ENCODE results near the gene SLC7A4. TPM values are rescaled to one million over a fixed set of nuclear protein-coding genes. Genes with fewer than 3 reads are reported as not detected.

Gene SLC7A4
- polyA plus RNA-seq, 4 donors, result 0.27 to 40.2 (median 2.3) TPM; not detected in 1

DNA sequence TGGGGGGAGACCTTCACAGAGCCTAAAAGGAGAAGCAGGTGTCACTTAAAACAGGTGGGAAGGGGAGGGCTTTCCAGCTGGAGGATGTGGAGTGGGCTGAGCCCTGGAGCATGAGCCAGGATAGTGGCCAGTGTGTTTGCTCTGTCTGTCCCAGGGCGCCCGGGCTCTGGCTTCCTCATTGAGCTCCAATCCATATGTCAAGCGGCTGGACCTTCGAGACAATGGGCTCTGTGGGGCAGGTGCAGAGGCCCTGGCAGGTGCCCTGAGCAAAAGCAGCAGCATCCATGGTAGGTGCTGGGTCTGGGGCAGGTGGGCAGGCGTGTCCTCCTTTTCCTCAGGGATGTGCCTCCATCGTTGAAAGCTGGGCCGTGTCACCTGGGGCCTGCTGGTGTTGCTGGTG, 15.4 kb upstream of the SLC7A4 start:
- Histone ChIP-seq H3K4me1 (ENCODE audit: control insufficient read depth in 3 of 3, insufficient read depth in 2 of 3, low read depth in 1 of 3, low read length in 2 of 3) (peaks cover 0 to 29% (median 2%) of the 10 kb centered on the region in 3 donors), H3K4me3 (ENCODE audit: low read depth in 1 of 3, low read length in 3 of 3) (no peak overlapping the region), H3K27ac (ENCODE audit: low read depth in 1 of 3, low read length in 2 of 3) (no peak overlapping the region), H3K36me3 (ENCODE audit: control insufficient read depth in 3 of 3, insufficient read depth in 2 of 3, low read depth in 1 of 3, low read length in 3 of 3) (no peaks in the 10 kb centered on the region), H3K9me3 (ENCODE audit: control insufficient read depth in 2 of 2, insufficient read depth in 1 of 2, low read depth in 1 of 2, low read length in 1 of 2) (no peaks in the 10 kb centered on the region), H3K27me3 (ENCODE audit: control insufficient read depth in 3 of 3, insufficient read depth in 3 of 3, low read length in 3 of 3) (peaks cover 0 to 17% (median 0%) of the 10 kb centered on the region in 3 donors)
- no peak for DNase-seq
- WGBS, 3 donors, result 61 to 74% (median 65%) methylated on average over 5 to 7 of the region's 7 CpGs
- no peak for FAIRE-seq

DNA sequence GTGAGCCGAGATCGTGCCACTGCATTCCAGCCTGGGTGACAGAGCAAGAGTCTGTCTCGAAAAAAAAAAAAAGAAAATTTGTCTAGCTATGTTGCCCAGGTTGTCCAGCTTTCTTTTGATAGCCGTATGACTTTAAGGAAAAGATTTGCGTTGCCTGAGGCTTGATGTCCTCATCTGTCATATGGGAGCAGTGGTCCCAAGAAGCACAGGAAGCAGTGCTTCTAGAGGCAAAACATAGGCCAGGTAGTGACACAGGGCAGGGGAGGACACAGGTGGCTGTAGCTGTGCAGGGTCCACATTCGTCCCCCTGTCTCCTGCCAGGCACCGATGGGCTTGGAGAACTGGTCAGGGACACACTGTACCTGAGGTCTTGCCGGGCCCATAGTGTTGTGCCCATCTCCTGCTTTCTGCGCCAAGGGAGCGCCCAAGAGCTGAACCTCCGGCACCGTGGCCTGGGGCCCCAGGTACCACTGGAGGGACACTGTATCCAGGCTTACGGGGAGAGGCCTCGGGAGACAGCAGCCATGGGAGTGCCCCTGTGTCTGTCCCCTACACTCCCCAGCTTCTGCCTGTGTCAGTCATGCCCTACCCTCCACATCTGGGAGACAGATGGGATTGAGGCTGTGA, 14.8 kb upstream of the SLC7A4 start:
- peaks cover 0 to 17% (median 0%) of the 10 kb centered on the region in 3 donors for H3K27me3 ChIP-seq (ENCODE audit: control insufficient read depth in 3 of 3, insufficient read depth in 3 of 3, low read length in 3 of 3)
- H3K4me3 ChIP-seq (ENCODE audit: low read depth in 1 of 3, low read length in 3 of 3), result no peak overlapping the region
- H3K36me3 ChIP-seq (ENCODE audit: control insufficient read depth in 3 of 3, insufficient read depth in 2 of 3, low read depth in 1 of 3, low read length in 3 of 3), result no peaks in the 10 kb centered on the region
- FAIRE-seq (no peak), DNase-seq (no peak)
- WGBS, 3 donors, result 82 to 87% (median 82%) methylated on average over 14 of the region's 14 CpGs
- no peaks in the 10 kb centered on the region for H3K9me3 ChIP-seq (ENCODE audit: control insufficient read depth in 2 of 2, insufficient read depth in 1 of 2, low read depth in 1 of 2, low read length in 1 of 2)
- H3K27ac ChIP-seq (ENCODE audit: low read depth in 1 of 3, low read length in 2 of 3), result no peak overlapping the region
- H3K4me1 ChIP-seq (ENCODE audit: control insufficient read depth in 3 of 3, insufficient read depth in 2 of 3, low read depth in 1 of 3, low read length in 2 of 3), result peaks cover 0 to 29% (median 2%) of the 10 kb centered on the region in 3 donors

GRCh38 chr22:21045585-21046294, 13.4 kb upstream of the SLC7A4 start, which contains the start of gene LRRC74B:
LRRC74B (plus strand) TSS chr22:21045946; CDS start chr22:21045987, 41 bp downstream.
- DNase-seq (peak; percentile 80 to 90), FAIRE-seq (no peak)
- peak within 1 kb of the TSS in 1 of 3 donors; percentile 22 for H3K27ac ChIP-seq (ENCODE audit: low read depth in 1 of 3, low read length in 2 of 3)
- peaks cover 0 to 17% (median 0%) of the 10 kb centered on the region in 3 donors for H3K27me3 ChIP-seq (ENCODE audit: control insufficient read depth in 3 of 3, insufficient read depth in 3 of 3, low read length in 3 of 3)
- no peaks in the 10 kb centered on the region for H3K9me3 ChIP-seq (ENCODE audit: control insufficient read depth in 2 of 2, insufficient read depth in 1 of 2, low read depth in 1 of 2, low read length in 1 of 2)
- 7 to 11% (median 11%) methylated on average over 44 to 47 of the region's 47 CpGs for WGBS, 3 donors
- H3K36me3 ChIP-seq (ENCODE audit: control insufficient read depth in 3 of 3, insufficient read depth in 2 of 3, low read depth in 1 of 3, low read length in 3 of 3), result no peaks in the 10 kb centered on the region
- peak within 1 kb of the TSS in 1 of 3 donors; percentile 44 for H3K4me3 ChIP-seq (ENCODE audit: low read depth in 1 of 3, low read length in 3 of 3)
- H3K4me1 ChIP-seq (ENCODE audit: control insufficient read depth in 3 of 3, insufficient read depth in 2 of 3, low read depth in 1 of 3, low read length in 2 of 3), result peaks cover 0 to 29% (median 2%) of the 10 kb centered on the region in 3 donors

DNA sequence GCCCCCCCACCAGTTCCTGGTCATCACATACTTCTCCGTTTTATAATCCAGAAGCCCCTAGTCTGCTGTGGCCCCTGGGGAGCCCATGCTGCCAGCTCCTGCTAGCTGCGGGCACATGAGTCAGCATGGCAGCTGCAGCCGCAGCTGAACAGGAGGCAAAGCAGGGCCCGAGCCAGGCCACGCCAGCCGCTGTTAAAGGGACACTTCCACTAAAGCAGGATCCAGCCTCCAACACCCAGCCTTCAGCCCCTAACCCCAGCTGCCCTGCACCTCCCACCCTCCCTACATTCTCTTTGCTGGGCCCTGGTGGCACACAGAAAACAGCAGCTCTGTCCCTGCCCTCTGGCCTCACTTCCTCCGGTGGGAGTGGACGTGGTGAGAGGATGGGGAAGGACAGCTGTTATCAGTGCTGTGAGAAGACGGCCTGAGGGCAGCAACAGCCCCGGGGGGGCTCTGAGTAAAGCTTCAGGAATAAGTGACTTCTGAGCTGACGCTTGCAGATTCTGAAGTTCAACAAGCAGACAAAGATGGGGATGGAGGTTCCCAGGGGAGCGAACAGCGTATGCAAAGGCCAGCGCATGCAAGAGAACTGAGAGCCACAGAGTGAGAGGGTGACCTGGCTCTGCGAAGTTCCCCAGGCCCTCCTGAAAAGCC, 12.7 kb upstream of the SLC7A4 start:
- H3K36me3 ChIP-seq (ENCODE audit: control insufficient read depth in 3 of 3, insufficient read depth in 2 of 3, low read depth in 1 of 3, low read length in 3 of 3), result no peaks in the 10 kb centered on the region
- FAIRE-seq, result no peak
- no peak overlapping the region for H3K27ac ChIP-seq (ENCODE audit: low read depth in 1 of 3, low read length in 2 of 3)
- DNase-seq, result peak in 1 of 2 donors; percentile 19
- peaks cover 0 to 17% (median 0%) of the 10 kb centered on the region in 3 donors for H3K27me3 ChIP-seq (ENCODE audit: control insufficient read depth in 3 of 3, insufficient read depth in 3 of 3, low read length in 3 of 3)
- 6 to 15% (median 11%) methylated on average over 15 of the region's 15 CpGs for WGBS, 3 donors
- H3K4me1 ChIP-seq (ENCODE audit: control insufficient read depth in 3 of 3, insufficient read depth in 2 of 3, low read depth in 1 of 3, low read length in 2 of 3), result peaks cover 0 to 29% (median 2%) of the 10 kb centered on the region in 3 donors
- H3K9me3 ChIP-seq (ENCODE audit: control insufficient read depth in 2 of 2, insufficient read depth in 1 of 2, low read depth in 1 of 2, low read length in 1 of 2), result no peaks in the 10 kb centered on the region
- H3K4me3 ChIP-seq (ENCODE audit: low read depth in 1 of 3, low read length in 3 of 3), result peak overlapping the region in 1 of 3 donors; percentile 44

GRCh38 chr22:21043860-21044535, 11.6 kb upstream of the SLC7A4 start:
- no peaks in the 10 kb centered on the region for H3K36me3 ChIP-seq (ENCODE audit: control insufficient read depth in 3 of 3, insufficient read depth in 2 of 3, low read depth in 1 of 3, low read length in 3 of 3)
- H3K27me3 ChIP-seq (ENCODE audit: control insufficient read depth in 3 of 3, insufficient read depth in 3 of 3, low read length in 3 of 3), result peaks cover 0 to 17% (median 0%) of the 10 kb centered on the region in 3 donors
- WGBS, 3 donors, result 76 to 86% (median 78%) methylated on average over 14 to 15 of the region's 15 CpGs
- no peak overlapping the region for H3K4me3 ChIP-seq (ENCODE audit: low read depth in 1 of 3, low read length in 3 of 3)
- DNase-seq (no peak), FAIRE-seq (no peak)
- H3K27ac ChIP-seq (ENCODE audit: low read depth in 1 of 3, low read length in 2 of 3), result peak overlapping the region in 2 of 3 donors; percentile 17 to 47
- H3K4me1 ChIP-seq (ENCODE audit: control insufficient read depth in 3 of 3, insufficient read depth in 2 of 3, low read depth in 1 of 3, low read length in 2 of 3), result peaks cover 0 to 29% (median 2%) of the 10 kb centered on the region in 3 donors
- no peaks in the 10 kb centered on the region for H3K9me3 ChIP-seq (ENCODE audit: control insufficient read depth in 2 of 2, insufficient read depth in 1 of 2, low read depth in 1 of 2, low read length in 1 of 2)

GRCh38 chr22:21042978-21043859, 10.9 kb upstream of the SLC7A4 start:
- H3K9me3 ChIP-seq (ENCODE audit: control insufficient read depth in 2 of 2, insufficient read depth in 1 of 2, low read depth in 1 of 2, low read length in 1 of 2), result no peaks in the 10 kb centered on the region
- peaks cover 0 to 17% (median 0%) of the 10 kb centered on the region in 3 donors for H3K27me3 ChIP-seq (ENCODE audit: control insufficient read depth in 3 of 3, insufficient read depth in 3 of 3, low read length in 3 of 3)
- H3K27ac ChIP-seq (ENCODE audit: low read depth in 1 of 3, low read length in 2 of 3), result peak overlapping the region in 2 of 3 donors; percentile 8 to 47
- WGBS, 3 donors, result 50 to 77% (median 55%) methylated on average over 6 of the region's 6 CpGs
- H3K36me3 ChIP-seq (ENCODE audit: control insufficient read depth in 3 of 3, insufficient read depth in 2 of 3, low read depth in 1 of 3, low read length in 3 of 3), result no peaks in the 10 kb centered on the region
- no peak overlapping the region for H3K4me3 ChIP-seq (ENCODE audit: low read depth in 1 of 3, low read length in 3 of 3)
- H3K4me1 ChIP-seq (ENCODE audit: control insufficient read depth in 3 of 3, insufficient read depth in 2 of 3, low read depth in 1 of 3, low read length in 2 of 3), result peaks cover 0 to 32% (median 2%) of the 10 kb centered on the region in 3 donors
- DNase-seq (peak; percentile 68 to 78), FAIRE-seq (no peak)

- FAIRE-seq (no peak), DNase-seq (no peak)
- no peaks in the 10 kb centered on the region for H3K36me3 ChIP-seq (ENCODE audit: control insufficient read depth in 3 of 3, insufficient read depth in 2 of 3, low read depth in 1 of 3, low read length in 3 of 3)
- WGBS, 3 donors, result 77 to 90% (median 79%) methylated on average over 4 of the region's 4 CpGs
- H3K9me3 ChIP-seq (ENCODE audit: control insufficient read depth in 2 of 2, insufficient read depth in 1 of 2, low read depth in 1 of 2, low read length in 1 of 2), result no peaks in the 10 kb centered on the region
- H3K4me1 ChIP-seq (ENCODE audit: control insufficient read depth in 3 of 3, insufficient read depth in 2 of 3, low read depth in 1 of 3, low read length in 2 of 3), result peaks cover 0 to 39% (median 2%) of the 10 kb centered on the region in 3 donors
- peaks cover 0 to 17% (median 0%) of the 10 kb centered on the region in 3 donors for H3K27me3 ChIP-seq (ENCODE audit: control insufficient read depth in 3 of 3, insufficient read depth in 3 of 3, low read length in 3 of 3)
- H3K27ac ChIP-seq (ENCODE audit: low read depth in 1 of 3, low read length in 2 of 3), result no peak overlapping the region
- no peak overlapping the region for H3K4me3 ChIP-seq (ENCODE audit: low read depth in 1 of 3, low read length in 3 of 3)
Observed at GRCh38 chr22:21041937-21042336, 9.6 kb upstream of the SLC7A4 start.

Measured in small intestine (tissue), 7 donors.